ENCODE data around the gene PACRG. TPM values are rescaled to one million over a fixed set of nuclear protein-coding genes. Genes with fewer than 3 reads are reported as not detected.

Gene PACRG
- total RNA-seq, 4 donors from 2014 or later, result 1.5 to 10.4 (median 2.1) TPM

- TF ChIP-seq CTCF (IDR thresholded peaks at IDR 0.05), result no peak
- TF ChIP-seq EP300 (IDR thresholded peaks at IDR 0.05), result no peak
- no peak for TF ChIP-seq POLR2A (IDR thresholded peaks at IDR 0.05)
- Histone ChIP-seq H3K27ac (peak overlapping the region in 1 of 4 donors; percentile 46), H3K36me3 (no peaks in the 10 kb centered on the region), H3K27me3 (no peaks in the 10 kb centered on the region), H3K4me3 (no peak overlapping the region), H3K9me3 (peaks cover 0 to 1% (median 0%) of the 10 kb centered on the region in 4 donors), H3K4me1 (peaks cover 0 to 5% (median 0%) of the 10 kb centered on the region in 4 donors)
- WGBS, 2 donors, result 79 to 83% methylated on average over 9 of the region's 9 CpGs
- no peak for DNase-seq (ENCODE audit: low spot score in 2 of 2)
Measured at GRCh38 chr6:163164175-163164900, 436.6 kb downstream of the PACRG start.

GRCh38 chr6:163165155-163165910, 437.6 kb downstream of the PACRG start:
- 82 to 83% methylated on average over 22 of the region's 22 CpGs for WGBS, 2 donors
- H3K9me3 ChIP-seq, result peaks cover 0 to 11% (median 0%) of the 10 kb centered on the region in 4 donors
- no peaks in the 10 kb centered on the region for H3K36me3 ChIP-seq
- H3K4me3 ChIP-seq, result no peak overlapping the region
- DNase-seq (ENCODE audit: low spot score in 2 of 2), result no peak
- H3K4me1 ChIP-seq, result peaks cover 0 to 5% (median 0%) of the 10 kb centered on the region in 4 donors
- no peak for TF ChIP-seq CTCF (IDR thresholded peaks at IDR 0.05)
- TF ChIP-seq POLR2A (IDR thresholded peaks at IDR 0.05), result no peak
- TF ChIP-seq EP300 (IDR thresholded peaks at IDR 0.05), result no peak
- no peaks in the 10 kb centered on the region for H3K27me3 ChIP-seq
- peak overlapping the region; percentile 58 to 85 (median 72) for H3K27ac ChIP-seq

GRCh38 chr6:163165922-163166321, 438.1 kb downstream of the PACRG start:
- Histone ChIP-seq H3K36me3 (no peaks in the 10 kb centered on the region), H3K4me3 (no peak overlapping the region), H3K27me3 (no peaks in the 10 kb centered on the region), H3K4me1 (peaks cover 0 to 5% (median 0%) of the 10 kb centered on the region in 4 donors), H3K9me3 (peaks cover 0 to 13% (median 0%) of the 10 kb centered on the region in 4 donors), H3K27ac (peak overlapping the region; percentile 58 to 85 (median 72))
- TF ChIP-seq POLR2A (IDR thresholded peaks at IDR 0.05), result no peak
- no peak for TF ChIP-seq EP300 (IDR thresholded peaks at IDR 0.05)
- TF ChIP-seq CTCF (IDR thresholded peaks at IDR 0.05), result no peak
- 38 to 53% methylated on average over 14 of the region's 14 CpGs for WGBS, 2 donors
- no peak for DNase-seq (ENCODE audit: low spot score in 2 of 2)

GRCh38 chr6:163166507-163166906, 438.7 kb downstream of the PACRG start:
- 50 to 67% methylated on average over 3 of the region's 3 CpGs for WGBS, 2 donors
- DNase-seq (ENCODE audit: low spot score in 2 of 2), result no peak
- Histone ChIP-seq H3K4me3 (no peak overlapping the region), H3K27ac (peak overlapping the region in 3 of 4 donors; percentile 58 to 85 (median 85)), H3K9me3 (peaks cover 0 to 13% (median 0%) of the 10 kb centered on the region in 4 donors), H3K27me3 (no peaks in the 10 kb centered on the region), H3K36me3 (no peaks in the 10 kb centered on the region), H3K4me1 (peaks cover 0 to 5% (median 0%) of the 10 kb centered on the region in 4 donors)
- TF ChIP-seq EP300 (IDR thresholded peaks at IDR 0.05), result no peak
- TF ChIP-seq POLR2A (IDR thresholded peaks at IDR 0.05), result no peak
- no peak for TF ChIP-seq CTCF (IDR thresholded peaks at IDR 0.05)

- no peak overlapping the region for H3K4me3 ChIP-seq
Measured at GRCh38 chr6:163169521-163169920, 441.7 kb downstream of the PACRG start.

More at GRCh38 chr6:163169521-163169920, 441.7 kb downstream of the PACRG start:
- peaks cover 0 to 13% (median 0%) of the 10 kb centered on the region in 4 donors for H3K9me3 ChIP-seq
- no peak overlapping the region for H3K27ac ChIP-seq
- DNase-seq (ENCODE audit: low spot score in 2 of 2), result no peak
- TF ChIP-seq EP300 (IDR thresholded peaks at IDR 0.05), result no peak
- no peak for TF ChIP-seq CTCF (IDR thresholded peaks at IDR 0.05)
- no peak for TF ChIP-seq POLR2A (IDR thresholded peaks at IDR 0.05)
- no peaks in the 10 kb centered on the region for H3K36me3 ChIP-seq
- 93 to 94% methylated on average over 11 of the region's 11 CpGs for WGBS, 2 donors
- H3K4me1 ChIP-seq, result peaks cover 0 to 5% (median 0%) of the 10 kb centered on the region in 4 donors
- no peaks in the 10 kb centered on the region for H3K27me3 ChIP-seq
